Thoracic aorta (tissue), 2 donors: Measurements from ENCODE around the gene IL7R. TPM values are rescaled to one million over a fixed set of nuclear protein-coding genes. Genes with fewer than 3 reads are reported as not detected.

Experiments
- ATAC-seq: fragments of 150-250 bp; one replicate; pipeline ENCODE4 v1.8.0; 2017; ENCODE audit warnings: low read depth; ENCODE audit not compliant: insufficient number of reproducible peaks, low FRiP score
- DNase-seq: peaks from one replicate; pipeline ENCODE4 v3.0.0-alpha.2; 2020; ENCODE audit warnings: low spot score
- H3K27ac ChIP-seq, 2 donors: fragments of 200-600 bp; sonication (generic); 1 replicate in 1 of 2; 2 replicates in 1 of 2; pipeline ENCODE4 v1.5.1; 2016; ENCODE audit warnings: mild to moderate bottlenecking in 2 of 2, moderate library complexity in 2 of 2
- H3K27me3 ChIP-seq: fragments of 200-600 bp; sonication (generic); replicated peaks from 2 replicates; pipeline ENCODE4 v1.6.0; 2016; ENCODE audit warnings: mild to moderate bottlenecking; ENCODE audit not compliant: insufficient read depth
- H3K36me3 ChIP-seq: fragments of 200-600 bp; sonication (generic); one replicate; pipeline ENCODE4 v1.5.1; 2016
- H3K4me1 ChIP-seq, 2 donors: fragments of 200-600 bp; sonication (generic); 1 replicate in 1 of 2; 2 replicates in 1 of 2; pipeline versions ENCODE4 v1.5.1 to v1.6.0; 2016; ENCODE audit warnings: low read depth in 2 of 2, mild to moderate bottlenecking in 1 of 2; ENCODE audit not compliant: control insufficient read depth in 1 of 2
- H3K4me3 ChIP-seq: fragments of 200-600 bp; sonication (generic); 2 replicates; pipeline ENCODE4 v1.5.1; 2016; ENCODE audit warnings: mild to moderate bottlenecking
- H3K9me3 ChIP-seq: fragments of 200-600 bp; sonication (generic); 2 replicates; pipeline ENCODE4 v1.5.1; 2016
- total RNA-seq, 2 donors: library from RNA; depleted of rRNA; stranded (reverse); fragments of >200 nt; gene quantifications; one replicate each; pipeline versions ENCODE4 v1.1.0 to v1.2.3, GENCODE V29; 2016
- TF ChIP-seq, protein P1 (sequence below): fragments of 200-600 bp; sonication (generic); IDR thresholded peaks from one replicate; pipeline ENCODE4 v1.5.1; 2019; ENCODE audit warnings: antibody characterized with exemption

IL7R gene
- total RNA-seq, 2 donors from 2014 or later = 12.7 to 20.5 TPM

DNA sequence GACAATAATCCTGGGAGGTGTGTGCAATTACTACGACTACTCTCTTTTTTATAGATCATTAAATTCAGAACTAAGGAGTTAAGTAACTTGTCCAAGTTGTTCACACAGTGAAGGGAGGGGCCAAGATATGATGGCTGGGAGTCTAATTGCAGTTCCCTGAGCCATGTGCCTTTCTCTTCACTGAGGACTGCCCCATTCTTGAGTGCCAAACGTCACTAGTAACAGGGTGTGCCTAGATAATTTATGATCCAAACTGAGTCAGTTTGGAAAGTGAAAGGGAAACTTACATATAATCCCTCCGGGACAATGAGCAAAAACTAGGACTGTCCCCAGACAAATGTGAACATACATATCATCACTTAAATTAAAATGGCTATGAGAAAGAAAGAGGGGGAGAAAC is 20.2 kb downstream of the IL7R start:
- DNase-seq (no peak), ATAC-seq (no peak)
- H3K4me3 ChIP-seq = no peak overlapping the region
- TF ChIP-seq, protein P1, sequence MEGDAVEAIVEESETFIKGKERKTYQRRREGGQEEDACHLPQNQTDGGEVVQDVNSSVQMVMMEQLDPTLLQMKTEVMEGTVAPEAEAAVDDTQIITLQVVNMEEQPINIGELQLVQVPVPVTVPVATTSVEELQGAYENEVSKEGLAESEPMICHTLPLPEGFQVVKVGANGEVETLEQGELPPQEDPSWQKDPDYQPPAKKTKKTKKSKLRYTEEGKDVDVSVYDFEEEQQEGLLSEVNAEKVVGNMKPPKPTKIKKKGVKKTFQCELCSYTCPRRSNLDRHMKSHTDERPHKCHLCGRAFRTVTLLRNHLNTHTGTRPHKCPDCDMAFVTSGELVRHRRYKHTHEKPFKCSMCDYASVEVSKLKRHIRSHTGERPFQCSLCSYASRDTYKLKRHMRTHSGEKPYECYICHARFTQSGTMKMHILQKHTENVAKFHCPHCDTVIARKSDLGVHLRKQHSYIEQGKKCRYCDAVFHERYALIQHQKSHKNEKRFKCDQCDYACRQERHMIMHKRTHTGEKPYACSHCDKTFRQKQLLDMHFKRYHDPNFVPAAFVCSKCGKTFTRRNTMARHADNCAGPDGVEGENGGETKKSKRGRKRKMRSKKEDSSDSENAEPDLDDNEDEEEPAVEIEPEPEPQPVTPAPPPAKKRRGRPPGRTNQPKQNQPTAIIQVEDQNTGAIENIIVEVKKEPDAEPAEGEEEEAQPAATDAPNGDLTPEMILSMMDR = no peak
- H3K9me3 ChIP-seq = no peaks in the 10 kb centered on the region
- no peaks in the 10 kb centered on the region for H3K4me1 ChIP-seq
- H3K27ac ChIP-seq = no peak overlapping the region
- H3K36me3 ChIP-seq = no peaks in the 10 kb centered on the region
- H3K27me3 ChIP-seq = no peaks in the 10 kb centered on the region

DNA sequence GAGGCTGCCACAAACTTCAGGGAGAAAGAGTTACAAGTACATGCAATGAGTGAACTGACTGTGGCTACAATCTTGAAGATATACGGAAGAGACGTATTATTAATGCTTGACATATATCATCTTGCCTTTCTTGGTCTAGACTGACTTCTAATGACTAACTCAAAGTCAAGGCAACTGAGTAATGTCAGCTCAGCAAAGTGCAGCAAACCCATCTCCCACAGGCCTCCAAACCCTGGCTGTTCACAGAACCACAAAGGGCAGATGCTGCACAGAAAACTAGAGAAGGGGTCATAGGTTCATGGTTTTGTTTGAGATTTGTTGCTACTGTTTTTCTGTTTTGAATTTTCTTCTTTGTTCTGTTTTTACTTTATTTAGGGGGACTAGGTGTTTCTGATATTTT is 21.0 kb downstream of the IL7R start:
- H3K4me3 ChIP-seq = no peak overlapping the region
- H3K9me3 ChIP-seq = no peaks in the 10 kb centered on the region
- no peak for DNase-seq
- H3K27ac ChIP-seq = no peak overlapping the region
- no peaks in the 10 kb centered on the region for H3K4me1 ChIP-seq
- ATAC-seq = no peak
- no peaks in the 10 kb centered on the region for H3K27me3 ChIP-seq
- TF ChIP-seq, protein P1 = no peak
- no peaks in the 10 kb centered on the region for H3K36me3 ChIP-seq

DNA sequence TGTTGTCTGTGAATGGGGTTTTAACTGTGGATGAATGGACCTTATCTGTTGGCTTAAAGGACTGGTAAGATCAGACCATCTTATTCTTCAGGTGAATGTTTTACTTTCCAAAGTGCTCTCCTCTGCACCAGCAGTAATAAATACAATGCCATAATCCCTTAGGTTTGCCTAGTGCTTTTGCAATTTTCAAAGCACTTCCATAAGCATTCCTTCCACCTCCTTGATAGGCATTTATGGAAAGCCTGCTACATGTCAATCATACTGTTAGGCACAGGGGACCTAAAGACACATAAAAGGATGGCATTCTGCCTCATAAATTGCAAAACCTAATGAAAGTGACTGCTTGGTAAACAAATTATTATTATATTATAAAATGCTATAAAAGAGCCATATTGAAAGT is 21.4 kb downstream of the IL7R start:
- no peak for ATAC-seq
- TF ChIP-seq, protein P1 = no peak
- Histone ChIP-seq H3K27me3 (no peaks in the 10 kb centered on the region), H3K27ac (no peak overlapping the region), H3K4me3 (no peak overlapping the region), H3K9me3 (no peaks in the 10 kb centered on the region), H3K4me1 (no peaks in the 10 kb centered on the region), H3K36me3 (no peaks in the 10 kb centered on the region)
- DNase-seq = no peak

DNA sequence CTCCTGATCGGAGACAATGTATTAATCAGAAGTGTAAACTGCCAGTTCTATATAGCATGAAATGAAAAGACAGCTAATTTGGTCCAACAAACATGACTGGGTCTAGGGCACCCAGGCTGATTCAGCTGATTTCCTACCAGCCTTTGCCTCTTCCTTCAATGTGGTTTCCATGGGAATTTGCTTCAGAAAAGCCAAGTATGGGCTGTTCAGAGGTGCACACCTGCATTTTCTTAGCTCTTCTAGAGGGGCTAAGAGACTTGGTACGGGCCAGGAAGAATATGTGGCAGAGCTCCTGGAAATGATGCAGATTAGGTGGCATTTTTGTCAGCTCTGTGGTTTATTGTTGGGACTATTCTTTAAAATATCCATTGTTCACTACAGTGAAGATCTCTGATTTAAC is 22.4 kb downstream of the IL7R start:
- ATAC-seq (no peak), DNase-seq (no peak)
- H3K4me3 ChIP-seq = no peak overlapping the region
- H3K36me3 ChIP-seq = no peaks in the 10 kb centered on the region
- TF ChIP-seq, protein P1 = no peak
- no peak overlapping the region for H3K27ac ChIP-seq
- H3K4me1 ChIP-seq = no peaks in the 10 kb centered on the region
- H3K27me3 ChIP-seq = no peaks in the 10 kb centered on the region
- H3K9me3 ChIP-seq = no peaks in the 10 kb centered on the region

DNA sequence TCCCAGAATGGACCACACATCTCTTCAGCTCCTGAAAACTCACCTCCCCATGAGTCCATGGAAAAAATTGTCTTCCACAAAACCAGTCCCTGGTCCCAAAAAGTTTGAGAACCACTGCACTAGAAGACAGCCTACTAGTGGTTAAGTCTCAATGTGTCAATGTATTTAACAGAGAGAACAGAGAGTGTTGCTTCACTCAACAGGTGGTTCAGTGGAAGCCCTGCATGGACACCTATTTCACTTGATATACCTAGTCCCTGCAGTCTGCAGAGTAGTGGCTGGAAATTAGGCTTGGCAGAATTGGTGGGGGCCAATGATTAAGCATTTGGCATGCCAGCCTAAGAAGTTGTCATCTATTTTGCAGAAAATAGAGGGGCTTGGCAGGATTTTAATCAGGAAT is 23.0 kb downstream of the IL7R start:
- Histone ChIP-seq H3K27me3 (no peaks in the 10 kb centered on the region), H3K36me3 (no peaks in the 10 kb centered on the region), H3K4me1 (no peaks in the 10 kb centered on the region), H3K4me3 (no peak overlapping the region), H3K27ac (no peak overlapping the region), H3K9me3 (no peaks in the 10 kb centered on the region)
- TF ChIP-seq, protein P1 = no peak
- DNase-seq (no peak), ATAC-seq (no peak)
